Hindlimb muscle (tissue), 1 donor: Measurements from ENCODE around the gene RPUSD4. TPM values are rescaled to one million over a fixed set of nuclear protein-coding genes. Genes with fewer than 3 reads are reported as not detected.

Experiments used
- DNase-seq: peaks from one replicate; pipeline ENCODE4 v3.0.0-alpha.2; 2013
- polyA plus RNA-seq: library from polyadenylated mRNA; unstranded; fragments of 120-200 nt; gene quantifications from one replicate; pipeline ENCODE4 v1.2.1, GENCODE V29; 2013; ENCODE audit not compliant: insufficient read length

RPUSD4 gene
- polyA plus RNA-seq, 1 donor: 50.6 TPM

DNA sequence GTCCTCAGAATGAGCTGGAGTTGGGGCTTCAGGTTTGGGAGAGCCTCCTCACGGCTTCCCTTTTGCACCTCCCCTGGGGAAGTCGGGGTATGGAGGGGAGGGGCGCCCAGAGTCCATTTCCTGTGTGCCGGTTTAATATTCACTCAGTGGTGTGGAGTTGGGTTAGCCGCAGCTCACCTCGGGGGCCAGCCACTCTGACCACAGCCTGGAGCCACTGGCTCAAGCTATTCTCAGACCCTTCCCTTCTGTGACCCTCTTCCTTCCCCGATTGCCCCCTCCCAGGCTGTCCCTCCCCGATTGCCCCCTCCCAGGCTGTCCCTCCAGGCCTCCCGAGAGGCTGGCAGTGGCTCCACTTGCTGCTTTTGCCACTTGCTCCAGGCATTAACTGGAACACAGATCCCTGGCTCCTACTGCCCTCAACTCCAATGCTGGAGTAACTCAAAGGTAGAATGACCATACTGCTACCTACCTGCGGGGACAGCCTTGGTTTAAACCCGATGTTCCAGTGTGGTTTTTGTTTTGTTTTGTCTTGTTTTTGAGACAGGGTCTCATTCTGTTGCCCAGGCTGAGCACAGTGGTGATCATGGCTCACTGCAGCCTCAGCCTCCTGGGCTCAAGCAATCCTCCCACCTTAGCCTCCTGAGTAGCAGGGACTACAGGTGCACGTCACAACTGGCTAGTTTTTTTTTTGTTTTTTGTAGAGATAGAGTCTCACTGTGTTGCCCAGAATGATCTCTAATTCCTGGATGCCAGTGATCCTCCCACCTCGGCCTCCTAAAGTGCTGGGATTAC is 29.3 kb downstream of the RPUSD4 start:
- DNase-seq: no peak

DNA sequence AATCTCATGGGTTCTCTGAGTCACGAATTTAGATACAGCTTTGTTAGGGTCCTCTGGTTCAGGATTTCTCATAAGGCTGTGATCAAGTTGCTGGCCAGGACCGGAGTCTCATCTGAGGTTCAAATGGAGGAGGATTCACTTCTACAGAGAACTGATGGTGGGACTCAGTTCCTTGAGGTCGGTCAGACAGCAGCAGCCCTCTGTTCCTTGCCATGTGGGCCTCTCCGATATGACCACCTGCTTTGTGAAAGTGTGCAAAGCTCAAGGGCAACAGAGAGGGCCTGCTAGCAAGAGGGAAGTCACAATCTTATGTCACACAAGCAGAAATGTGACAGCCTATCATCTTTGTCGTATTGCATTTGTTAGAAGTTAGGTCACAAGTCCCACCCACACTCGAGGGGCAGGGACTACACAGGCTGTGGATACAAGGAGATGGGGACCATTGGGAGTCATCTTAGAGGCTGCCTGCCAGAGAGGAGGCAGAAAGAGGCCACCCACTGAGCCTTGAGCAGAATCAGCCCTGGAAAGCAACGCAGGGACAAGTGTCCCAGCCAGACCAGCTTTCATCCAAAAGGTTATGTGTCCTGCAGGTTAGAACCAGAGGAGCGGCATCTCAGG is 34.5 kb downstream of the RPUSD4 start:
- DNase-seq: no peak

DNA sequence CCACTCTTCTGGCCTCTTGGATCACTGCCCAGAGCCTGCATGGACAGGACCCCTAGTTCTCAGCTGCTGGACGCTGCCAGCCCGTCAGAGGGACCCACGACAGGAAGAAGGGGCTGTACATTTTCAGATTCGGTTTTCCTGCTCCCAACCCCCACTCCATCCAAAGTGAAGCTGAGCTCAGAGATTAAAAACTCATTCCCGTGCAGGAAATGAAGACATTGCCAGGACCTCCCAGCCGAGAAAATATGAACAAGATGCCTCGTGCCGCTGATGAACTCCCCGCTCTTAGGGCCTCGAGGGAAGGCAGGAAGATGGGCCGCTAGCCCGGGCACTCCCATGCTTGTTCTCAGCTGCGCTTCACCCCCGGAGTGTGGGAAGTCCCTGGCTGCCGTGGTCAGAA is 36.1 kb downstream of the RPUSD4 start:
- peak; percentile 38 for DNase-seq

DNA sequence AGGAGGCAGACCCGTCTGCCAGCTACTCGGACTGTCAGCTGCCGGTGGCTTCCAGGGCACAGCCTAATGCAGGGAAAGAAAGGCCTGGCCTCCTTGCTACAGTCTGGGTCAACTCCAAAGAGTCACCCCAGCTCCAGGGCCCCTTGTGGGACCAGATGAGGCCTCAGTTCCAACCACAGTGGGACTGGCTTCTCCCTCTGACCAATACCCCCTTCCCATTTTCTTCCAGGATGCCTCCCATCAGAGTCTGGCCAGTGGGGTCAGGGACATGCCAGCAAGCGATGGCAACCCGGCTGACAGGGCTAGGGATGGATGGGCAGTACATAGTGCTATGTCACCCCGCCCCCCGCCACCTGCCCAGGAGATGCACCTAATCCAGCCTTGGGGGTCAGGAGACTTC is 36.6 kb downstream of the RPUSD4 start:
- DNase-seq: no peak

DNA sequence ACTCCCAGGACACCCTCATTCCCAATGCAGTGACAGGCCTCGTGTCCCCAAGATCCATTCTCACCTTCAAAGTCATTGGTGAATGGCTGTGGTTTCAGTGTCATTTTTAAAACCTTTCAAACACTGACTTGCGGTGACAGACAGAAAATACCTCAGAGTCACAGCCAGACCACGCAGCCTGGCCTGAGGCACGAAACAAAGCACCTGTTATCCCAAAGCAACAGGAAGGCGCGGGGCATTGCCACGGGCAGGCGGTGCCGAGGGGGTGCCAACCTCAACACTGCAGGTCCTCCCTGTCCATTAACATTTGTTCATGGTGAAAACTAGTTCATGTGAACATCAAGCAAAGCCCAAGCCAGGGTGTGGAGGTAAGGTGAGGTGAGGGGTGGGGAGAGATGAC is 38.2 kb downstream of the RPUSD4 start:
- no peak for DNase-seq

DNA sequence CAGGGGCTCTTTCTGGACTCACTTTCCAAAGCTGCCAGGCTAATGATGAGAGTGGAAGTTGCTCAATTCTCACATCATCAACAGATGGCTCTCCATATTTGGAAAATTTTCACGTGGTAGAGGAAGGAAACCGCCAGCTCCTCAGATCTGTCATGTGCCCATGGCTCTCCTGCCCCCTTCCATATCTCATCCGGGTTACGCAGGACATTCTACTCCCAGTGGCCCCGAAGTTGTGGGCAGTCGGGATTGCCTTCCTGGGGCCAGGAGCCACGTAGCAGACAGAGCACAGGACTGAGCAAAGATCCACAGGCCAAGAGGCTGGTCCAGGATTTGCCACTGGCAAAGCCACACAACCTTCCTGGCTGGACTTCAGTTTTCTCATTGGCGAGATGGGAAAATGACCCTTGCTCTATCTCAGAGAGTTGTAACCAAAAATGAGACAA is 38.8 kb downstream of the RPUSD4 start:
- DNase-seq: no peak

DNA sequence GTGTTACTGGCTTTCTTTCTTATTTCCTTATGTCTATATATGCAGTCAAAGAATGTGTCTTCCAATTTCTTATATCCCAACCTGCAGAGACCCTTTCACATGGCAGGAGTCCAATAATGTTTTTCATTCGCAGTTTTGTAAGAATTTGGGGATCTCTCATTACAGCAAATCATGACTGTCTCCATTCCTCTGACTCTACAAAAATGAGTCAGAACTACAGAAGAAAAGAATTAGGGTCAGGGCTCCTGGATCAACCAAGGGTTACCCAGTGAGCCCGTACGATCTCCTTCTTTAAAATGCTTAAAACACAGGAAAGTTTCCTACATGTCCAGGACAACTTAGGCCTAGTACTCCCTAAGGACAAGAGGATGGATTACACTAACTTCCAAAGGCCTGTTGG is 42.2 kb downstream of the RPUSD4 start:
- DNase-seq: no peak

DNA sequence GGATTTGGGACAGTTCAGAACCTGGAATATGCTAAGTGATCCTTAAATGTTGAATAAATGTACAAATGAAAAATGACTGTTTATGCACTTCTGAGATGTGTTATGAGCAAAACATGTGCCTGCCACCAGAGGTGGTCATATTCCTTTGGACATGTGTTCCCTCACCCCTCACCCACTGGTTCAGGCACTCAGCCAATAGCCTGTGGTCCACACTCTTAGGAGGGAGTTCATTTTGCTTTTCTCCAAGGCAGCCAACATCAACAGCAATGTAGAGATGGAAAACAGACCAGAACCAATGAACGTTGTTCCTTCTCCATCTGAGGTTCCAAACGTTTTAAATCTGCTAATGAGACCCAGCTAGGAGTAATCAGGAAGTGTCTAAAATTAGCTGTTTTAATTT is 44.0 kb downstream of the RPUSD4 start:
- no peak for DNase-seq

DNA sequence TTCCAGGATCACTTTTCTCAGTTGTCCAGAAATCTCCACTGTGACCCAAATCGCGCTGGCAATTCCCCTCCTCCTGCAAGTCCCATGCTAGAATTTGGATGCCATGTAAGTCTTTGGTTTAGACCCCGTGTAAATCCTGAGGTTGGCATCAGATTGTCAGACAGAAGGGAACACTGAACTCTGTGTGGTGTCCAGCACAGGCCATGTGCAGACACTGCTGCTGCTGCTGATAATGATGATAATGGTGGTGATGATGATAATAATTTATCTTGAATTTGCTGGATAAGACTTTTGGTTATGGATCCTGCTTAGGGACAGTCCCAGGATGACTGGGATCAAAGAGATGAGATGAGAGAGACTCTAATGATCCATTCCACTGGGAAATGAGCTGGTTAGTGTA is 45.0 kb downstream of the RPUSD4 start:
- DNase-seq: no peak

DNA sequence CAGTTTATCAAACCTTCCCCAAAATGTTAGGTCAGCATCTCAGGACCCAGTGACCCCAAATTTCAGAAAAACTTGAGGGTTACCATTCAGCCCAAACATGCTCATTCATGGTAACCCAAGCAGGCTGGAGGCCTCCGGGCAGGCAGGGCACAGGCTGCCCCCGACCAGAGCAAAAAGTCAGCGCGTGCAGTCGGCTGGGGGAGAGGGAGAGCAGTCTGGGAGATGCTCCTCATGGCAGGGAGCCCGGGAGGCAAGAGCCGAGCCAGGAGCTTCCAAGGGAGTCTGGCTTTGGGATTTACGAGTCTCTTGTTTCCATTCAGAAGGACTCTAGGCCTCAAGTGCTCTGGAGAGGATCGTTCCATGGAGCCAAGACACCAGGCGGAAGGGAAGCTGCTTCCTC is 45.7 kb downstream of the RPUSD4 start:
- no peak for DNase-seq

DNA sequence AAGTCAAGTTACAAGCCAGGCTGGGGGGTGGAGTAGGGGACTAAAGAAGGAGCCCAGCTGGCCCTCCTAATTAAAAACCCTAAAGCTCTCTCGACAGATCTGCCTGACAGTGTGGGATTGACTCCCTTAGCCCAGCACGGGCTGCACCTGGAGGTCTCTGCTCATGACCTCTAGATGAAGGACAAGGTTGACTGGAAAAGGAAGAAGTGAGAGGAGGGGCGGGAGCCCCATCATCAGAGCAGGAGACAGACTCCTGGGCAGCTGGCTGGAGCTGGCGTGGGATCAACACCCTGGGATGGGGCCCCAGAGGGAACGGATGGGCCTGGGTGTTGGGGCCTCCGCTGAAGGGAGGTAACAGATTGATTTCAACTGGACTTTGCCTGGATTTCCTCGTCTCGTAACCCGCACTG is 46.1 kb downstream of the RPUSD4 start:
- no peak for DNase-seq

DNA sequence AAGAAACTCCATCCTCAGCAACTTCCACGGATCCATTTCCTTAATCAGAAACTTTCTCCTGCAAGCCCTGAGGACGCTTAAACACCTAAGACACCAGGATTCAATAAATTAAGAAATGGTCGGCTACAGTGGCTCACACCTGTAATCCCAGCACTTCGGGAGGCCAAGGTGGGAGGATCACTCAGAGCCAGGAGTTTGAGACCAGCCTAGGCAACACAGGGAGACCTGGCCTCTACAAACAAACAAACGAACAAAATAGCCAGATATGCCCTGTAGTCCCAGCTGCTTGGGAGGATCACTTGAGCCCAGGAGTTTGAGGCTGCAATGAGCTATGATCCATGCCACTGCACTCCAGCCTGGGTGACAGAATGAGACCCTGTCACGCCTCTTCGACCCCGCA is 46.7 kb downstream of the RPUSD4 start:
- DNase-seq: no peak

DNA sequence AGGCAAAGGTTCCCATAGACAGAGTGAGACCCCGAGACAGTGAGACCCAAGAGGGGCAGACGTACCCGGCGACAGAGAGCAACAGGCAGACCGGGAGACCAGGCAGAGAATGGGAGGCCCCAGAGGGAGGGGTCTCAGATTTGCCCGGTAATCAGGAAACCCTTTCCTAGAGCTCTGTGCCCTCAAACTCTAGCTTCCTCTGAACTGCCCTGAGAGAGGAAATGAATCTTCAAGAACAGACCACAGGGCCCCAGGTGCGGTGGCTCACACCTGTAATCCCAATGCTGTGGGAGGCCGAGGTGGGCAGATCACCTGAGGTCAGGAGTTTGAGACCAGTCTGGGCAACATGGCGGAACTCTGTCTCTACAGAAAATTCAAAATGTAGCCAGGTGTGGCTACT is 47.7 kb downstream of the RPUSD4 start:
- no peak for DNase-seq

DNA sequence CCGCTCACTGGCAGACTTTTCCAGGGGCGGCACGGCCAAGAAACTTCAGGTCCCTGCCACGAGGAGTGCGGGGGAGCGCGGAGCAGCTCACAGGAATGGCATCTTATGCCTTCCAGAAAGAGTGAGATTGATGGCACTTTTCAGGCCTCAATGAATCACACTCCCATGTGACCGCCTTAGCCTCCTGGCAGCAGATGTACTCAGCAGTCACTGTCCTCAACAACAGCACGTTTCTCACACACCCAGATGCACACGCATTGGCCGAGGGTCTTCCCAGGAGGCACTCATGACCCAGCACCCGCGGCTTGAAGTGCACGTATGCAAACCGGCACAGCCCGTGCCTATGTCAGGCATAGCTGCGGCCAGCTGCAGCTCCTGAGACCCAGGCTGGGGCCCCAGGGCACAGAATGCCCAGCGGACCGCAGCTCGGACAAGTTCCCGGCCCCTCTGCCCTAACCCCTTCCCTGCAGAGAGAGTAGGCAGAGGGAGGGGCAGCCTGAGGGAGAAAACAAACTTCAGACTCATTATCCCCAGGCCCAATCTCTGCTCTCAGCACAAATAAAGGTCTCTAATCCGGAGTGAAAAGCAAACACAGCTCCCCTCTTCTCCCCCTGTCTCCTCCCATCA is 48.3 kb downstream of the RPUSD4 start:
- DNase-seq: no peak

DNA sequence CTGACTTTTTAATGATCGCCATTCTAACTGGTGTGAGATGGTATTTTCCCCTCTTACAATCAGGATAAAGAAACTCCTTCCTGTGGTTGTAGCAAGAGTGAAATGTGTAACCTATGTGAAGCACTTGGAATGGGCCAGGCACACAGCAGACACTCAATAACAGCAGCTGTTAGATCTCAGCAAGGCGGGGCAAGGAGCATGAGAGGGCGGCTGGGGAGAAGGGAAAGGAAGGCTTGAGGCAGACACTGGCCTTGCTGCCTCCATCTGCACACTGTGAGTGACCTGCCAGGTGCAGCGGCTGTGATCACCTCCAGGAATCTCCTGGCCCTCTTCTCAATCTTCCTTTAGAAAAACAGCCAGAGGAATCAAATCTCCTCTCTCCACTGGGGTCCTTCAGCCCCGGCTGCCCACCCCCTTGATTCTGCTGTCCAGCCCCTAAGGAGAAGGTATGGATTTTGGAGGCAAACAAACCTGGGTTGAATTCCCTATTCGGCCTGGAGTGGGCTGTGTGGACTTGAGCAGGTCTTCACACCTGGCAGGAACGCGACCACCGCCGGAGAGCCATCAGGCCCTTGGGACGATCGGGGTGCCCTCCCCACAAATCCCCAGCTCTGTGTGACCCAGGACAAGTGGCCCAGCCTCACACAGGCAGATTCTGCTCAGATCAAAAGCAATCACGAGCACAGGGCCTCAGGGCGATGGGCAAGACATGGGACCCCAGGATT is 49.0 kb downstream of the RPUSD4 start:
- DNase-seq: no peak

DNA sequence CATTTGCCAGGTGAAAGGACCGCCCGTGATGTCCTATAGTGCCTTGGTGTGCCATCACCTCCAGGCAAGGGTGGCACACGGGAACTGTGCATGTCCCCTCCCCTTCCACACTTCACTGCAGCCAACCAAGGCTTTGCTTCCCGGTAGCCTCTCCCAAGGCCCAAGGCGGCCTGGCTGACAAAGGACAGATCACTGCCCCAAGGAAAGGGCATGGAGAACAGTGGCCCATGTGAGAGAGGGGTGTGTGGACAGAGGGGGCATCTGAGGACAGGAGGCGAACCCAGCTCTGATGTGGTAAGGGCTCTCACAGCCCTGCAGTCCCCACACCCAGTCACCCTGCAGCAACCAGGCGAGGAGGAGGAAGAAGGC is 50.4 kb downstream of the RPUSD4 start:
- no peak for DNase-seq

DNA sequence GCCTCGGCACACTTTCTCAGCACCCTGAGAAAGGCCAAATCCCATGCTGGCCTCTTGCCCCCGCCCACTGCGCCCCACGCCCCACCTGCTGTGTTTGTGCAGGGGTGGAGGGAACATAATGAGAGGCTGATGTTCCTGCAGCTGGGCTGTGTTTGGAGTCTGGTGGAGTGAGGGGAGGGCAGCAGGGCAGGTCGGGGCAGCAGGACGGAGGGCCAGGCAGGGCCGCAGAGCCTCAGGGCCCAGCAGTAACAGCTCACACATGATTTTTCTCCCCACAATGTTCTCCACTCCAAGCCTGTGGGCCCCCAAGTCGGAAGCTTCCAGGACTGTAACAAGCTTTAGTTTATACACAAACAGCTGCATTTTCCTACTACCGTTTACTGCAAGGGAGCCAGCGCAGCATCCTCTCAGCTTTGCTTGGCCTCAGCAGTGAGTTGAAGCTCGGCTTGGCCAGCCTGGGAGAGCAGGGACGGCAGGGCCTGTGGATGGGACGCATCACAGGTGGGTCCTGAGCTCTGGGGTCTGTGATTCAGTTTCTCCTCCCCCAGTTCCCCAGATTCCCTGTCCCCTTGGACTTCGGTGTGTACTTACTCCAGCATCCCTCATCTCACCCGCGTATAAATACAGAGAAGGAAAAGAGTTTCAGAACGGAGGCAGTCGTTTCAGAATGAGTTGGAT is 51.0 kb downstream of the RPUSD4 start:
- no peak for DNase-seq

DNA sequence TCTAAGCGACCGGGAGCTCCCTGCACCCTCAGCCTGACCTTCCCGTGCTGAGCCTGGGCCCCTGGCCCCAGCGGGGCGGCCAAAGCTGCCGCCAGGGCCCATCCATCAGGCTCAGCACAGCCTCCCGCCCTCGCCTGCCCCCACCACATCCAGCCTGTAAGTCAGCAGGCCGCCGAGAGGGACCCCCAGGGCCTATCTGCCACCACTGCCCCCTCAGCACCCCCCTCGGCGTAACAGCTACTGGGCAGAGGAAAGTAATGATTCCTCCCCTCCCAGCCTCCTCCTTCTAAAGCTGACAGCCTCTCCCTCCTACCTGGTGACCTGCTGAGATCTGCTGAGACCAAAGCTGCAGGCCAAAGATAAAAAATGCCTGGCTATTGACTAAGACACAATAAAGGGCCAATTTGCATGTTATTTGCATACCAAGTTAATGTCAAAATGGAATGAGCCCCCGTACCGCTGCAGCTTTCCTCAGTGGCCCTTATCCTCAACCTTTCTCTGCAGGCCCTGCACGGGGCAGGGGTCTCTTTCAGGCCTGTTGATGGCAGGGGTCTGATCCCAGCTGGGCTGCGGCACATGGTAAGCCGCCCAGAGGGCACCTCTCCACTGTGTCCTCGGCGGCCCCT is 51.6 kb downstream of the RPUSD4 start:
- DNase-seq: no peak

DNA sequence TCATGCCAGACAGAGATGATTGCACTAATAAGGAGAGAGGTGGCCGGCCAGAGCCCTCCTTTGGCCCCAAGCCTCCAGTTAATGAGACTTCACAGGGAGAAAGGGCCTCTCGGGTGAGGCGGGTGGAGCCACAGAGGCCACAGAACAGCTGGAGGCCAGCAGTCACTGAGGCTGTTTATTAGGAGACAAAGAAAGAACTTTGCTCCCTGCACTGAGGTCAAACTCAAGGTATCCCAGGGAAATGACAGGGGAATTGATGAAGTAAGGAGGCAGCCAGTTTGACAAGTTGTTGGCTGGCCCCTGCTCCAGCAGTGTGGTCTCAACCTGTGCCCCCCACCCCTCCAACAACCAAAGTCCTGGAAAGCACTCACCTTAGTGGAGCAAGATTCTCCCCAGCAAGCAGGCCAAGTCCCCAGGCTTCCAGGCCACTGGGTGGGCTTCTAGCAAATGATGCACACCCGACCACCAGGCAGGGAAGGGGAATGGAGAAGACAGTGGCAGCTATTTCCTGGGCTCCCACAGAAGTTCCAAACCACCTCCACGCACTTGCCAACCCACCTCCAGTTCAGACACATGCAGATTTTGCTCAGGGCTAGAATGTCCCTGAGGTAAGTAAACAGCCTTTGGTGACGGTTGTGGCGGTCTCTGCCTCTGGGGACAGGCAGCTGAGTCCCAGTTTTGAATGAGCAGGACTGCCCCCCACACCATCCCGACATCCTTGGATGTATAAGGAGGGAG is 53.2 kb downstream of the RPUSD4 start:
- no peak for DNase-seq

DNA sequence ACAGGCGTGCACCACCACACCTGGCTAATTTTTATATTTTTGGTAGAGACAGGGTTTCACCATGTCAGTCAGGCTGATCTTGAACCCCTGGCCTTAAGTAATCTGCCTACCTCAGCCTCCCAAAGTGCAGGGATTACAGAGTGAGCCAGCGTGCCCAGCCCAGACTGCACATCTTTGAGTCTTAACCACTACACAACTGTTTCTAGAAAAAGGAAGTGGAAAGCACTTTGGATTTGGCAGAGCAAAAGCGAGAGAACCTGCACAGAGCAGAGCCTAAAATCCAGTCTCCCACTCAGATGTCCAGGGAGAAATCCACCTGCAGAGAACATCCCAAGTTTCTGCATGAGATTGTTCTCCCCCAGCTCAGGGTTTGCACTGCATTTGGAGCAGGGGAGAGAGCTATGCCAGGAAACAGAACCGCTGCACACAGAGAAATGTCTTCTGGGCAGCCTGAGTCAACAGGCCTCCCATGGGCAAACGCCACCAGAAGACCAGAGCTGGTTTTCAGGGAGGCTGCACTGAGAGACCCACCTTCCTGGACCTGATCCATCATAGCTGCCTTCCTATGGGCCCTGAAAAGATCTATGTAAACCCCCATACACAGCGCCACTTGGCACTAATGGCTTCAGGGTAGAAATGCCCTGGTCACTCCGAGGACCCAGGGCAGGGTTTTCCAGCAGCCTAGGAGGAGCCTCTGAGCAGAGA is 54.0 kb downstream of the RPUSD4 start:
- no peak for DNase-seq

DNA sequence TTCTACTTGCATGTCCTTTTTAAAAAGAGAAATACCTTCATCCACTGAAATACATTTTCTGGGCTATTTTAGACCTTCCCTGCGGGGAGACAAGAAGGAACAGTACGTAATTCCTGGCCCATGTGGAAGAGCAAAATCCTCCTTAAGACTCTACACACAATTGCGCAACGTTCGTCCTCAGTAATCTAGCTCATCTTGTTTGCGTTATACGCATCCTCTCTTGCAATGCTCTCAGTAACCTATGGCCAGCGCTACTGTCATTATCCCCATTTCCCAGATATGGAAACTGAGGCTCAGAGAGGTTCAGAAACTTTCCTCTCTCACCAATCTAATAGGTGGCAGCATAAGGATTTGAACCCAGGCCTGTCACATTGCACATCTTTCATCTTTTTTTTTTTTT is 54.6 kb downstream of the RPUSD4 start:
- DNase-seq: no peak
